Neuron (in vitro differentiated cells): ENCODE measurements around the gene SCML2.
"Not testable (repeated sequence)": the region's sequence is repeated elsewhere in the genome, so short reads cannot be mapped to it uniquely, and the experiment has no call there.

Experiments used
- H2AFZ ChIP-seq: one replicate; pipeline ENCODE4 v1.6.1; 2013; ENCODE audit warnings: low read depth, mild to moderate bottlenecking, inconsistent platforms, low read length, moderate library complexity
- H3K27me3 ChIP-seq: one replicate; pipeline ENCODE4 v1.6.1; 2013; ENCODE audit warnings: low read length; ENCODE audit not compliant: insufficient read depth
- H3K36me3 ChIP-seq: one replicate; pipeline ENCODE4 v1.6.1; 2013; ENCODE audit warnings: low read length; ENCODE audit not compliant: insufficient read depth
- H3K4me1 ChIP-seq: one replicate; pipeline ENCODE4 v1.6.1; 2013; ENCODE audit warnings: low read length; ENCODE audit not compliant: insufficient read depth
- H3K4me3 ChIP-seq: 2 replicates; pipeline ENCODE4 v1.5.1; 2013; ENCODE audit warnings: mild to moderate bottlenecking, low read length, moderate library complexity
- H3K9me3 ChIP-seq: one replicate; pipeline ENCODE4 v1.6.1; 2013; ENCODE audit warnings: low read length

SCML2 gene

GRCh38 chrX:18354369-18355223 lies at the start of gene SCML2:
Gene SCML2 (minus strand): TSS chrX:18354688. CDS start chrX:18334071, 20,617 bp downstream.
- Histone ChIP-seq H3K9me3 (no peaks in the 10 kb centered on the region), H3K27me3 (no peaks in the 10 kb centered on the region), H3K4me3 (peak within 1 kb of the TSS; percentile 74), H2AFZ (peak within 1 kb of the TSS; percentile 99), H3K36me3 (no peaks in the 10 kb centered on the region), H3K4me1 (no peaks in the 10 kb centered on the region)

- H3K4me1 ChIP-seq: no peaks in the 10 kb centered on the region
- no peaks in the 10 kb centered on the region for H3K36me3 ChIP-seq
- H3K9me3 ChIP-seq: no peaks in the 10 kb centered on the region
- H3K27me3 ChIP-seq: no peaks in the 10 kb centered on the region
- H2AFZ ChIP-seq: no peak overlapping the region
- H3K4me3 ChIP-seq: no peak overlapping the region
These were observed 47.3 kb upstream of the SCML2 start for GRCh38 chrX:18401848-18402213.

GRCh38 chrX:18394477-18394876 lies 40.0 kb upstream of the SCML2 start:
- H2AFZ ChIP-seq: no peak overlapping the region
- H3K36me3 ChIP-seq: no peaks in the 10 kb centered on the region
- H3K9me3 ChIP-seq: no peaks in the 10 kb centered on the region
- H3K27me3 ChIP-seq: no peaks in the 10 kb centered on the region
- H3K4me3 ChIP-seq: no peak overlapping the region
- H3K4me1 ChIP-seq: no peaks in the 10 kb centered on the region

GRCh38 chrX:18390941-18391538 lies 36.6 kb upstream of the SCML2 start:
- H3K27me3 ChIP-seq: no peaks in the 10 kb centered on the region
- no peak overlapping the region for H3K4me3 ChIP-seq
- no peaks in the 10 kb centered on the region for H3K9me3 ChIP-seq
- no peak overlapping the region for H2AFZ ChIP-seq
- no peaks in the 10 kb centered on the region for H3K4me1 ChIP-seq
- no peaks in the 10 kb centered on the region for H3K36me3 ChIP-seq

GRCh38 chrX:18389966-18390365 lies 35.5 kb upstream of the SCML2 start:
- no peak overlapping the region for H3K4me3 ChIP-seq
- H3K4me1 ChIP-seq: no peaks in the 10 kb centered on the region
- H3K27me3 ChIP-seq: no peaks in the 10 kb centered on the region
- no peak overlapping the region for H2AFZ ChIP-seq
- H3K9me3 ChIP-seq: no peaks in the 10 kb centered on the region
- H3K36me3 ChIP-seq: no peaks in the 10 kb centered on the region

- H3K9me3 ChIP-seq: no peaks in the 10 kb centered on the region
- no peak overlapping the region for H3K4me3 ChIP-seq
- no peaks in the 10 kb centered on the region for H3K36me3 ChIP-seq
- H2AFZ ChIP-seq: no peak overlapping the region
- H3K4me1 ChIP-seq: peaks cover 1% of the 10 kb centered on the region
- H3K27me3 ChIP-seq: no peaks in the 10 kb centered on the region
These were observed 23.3 kb upstream of the SCML2 start for GRCh38 chrX:18377796-18378195.

GRCh38 chrX:18375131-18375805 lies 20.8 kb upstream of the SCML2 start:
- not testable (repeated sequence) for H3K36me3 ChIP-seq, H3K27me3 ChIP-seq, H2AFZ ChIP-seq, H3K9me3 ChIP-seq, H3K4me1 ChIP-seq, H3K4me3 ChIP-seq

- H3K4me3 ChIP-seq, H3K27me3 ChIP-seq, H3K36me3 ChIP-seq, H3K9me3 ChIP-seq, H3K4me1 ChIP-seq, H2AFZ ChIP-seq: not testable (repeated sequence)
These were observed 14.6 kb upstream of the SCML2 start for GRCh38 chrX:18369096-18369495.

GRCh38 chrX:18368402-18368801 lies 13.9 kb upstream of the SCML2 start:
- Histone ChIP-seq H3K4me1 (no peaks in the 10 kb centered on the region), H3K4me3 (no peak overlapping the region), H3K36me3 (no peaks in the 10 kb centered on the region), H3K9me3 (no peaks in the 10 kb centered on the region), H2AFZ (no peak overlapping the region), H3K27me3 (no peaks in the 10 kb centered on the region)

- H2AFZ ChIP-seq: no peak overlapping the region
- H3K9me3 ChIP-seq: no peaks in the 10 kb centered on the region
- no peaks in the 10 kb centered on the region for H3K4me1 ChIP-seq
- H3K27me3 ChIP-seq: no peaks in the 10 kb centered on the region
- no peak overlapping the region for H3K4me3 ChIP-seq
- no peaks in the 10 kb centered on the region for H3K36me3 ChIP-seq
These were observed 6.4 kb upstream of the SCML2 start for GRCh38 chrX:18360867-18361266.

GRCh38 chrX:18353931-18354368 lies 538 bp downstream of the SCML2 start:
- H3K4me1 ChIP-seq: no peaks in the 10 kb centered on the region
- H2AFZ ChIP-seq: peak overlapping the region; percentile 99
- no peaks in the 10 kb centered on the region for H3K27me3 ChIP-seq
- no peaks in the 10 kb centered on the region for H3K9me3 ChIP-seq
- peak overlapping the region; percentile 74 for H3K4me3 ChIP-seq
- no peaks in the 10 kb centered on the region for H3K36me3 ChIP-seq

- no peaks in the 10 kb centered on the region for H3K4me1 ChIP-seq
- H2AFZ ChIP-seq: no peak overlapping the region
- no peaks in the 10 kb centered on the region for H3K27me3 ChIP-seq
- H3K4me3 ChIP-seq: no peak overlapping the region
- no peaks in the 10 kb centered on the region for H3K9me3 ChIP-seq
- H3K36me3 ChIP-seq: no peaks in the 10 kb centered on the region
These were observed 2.7 kb downstream of the SCML2 start for GRCh38 chrX:18351784-18352183.

GRCh38 chrX:18348047-18348446 lies 6.4 kb downstream of the SCML2 start:
- H3K27me3 ChIP-seq: no peaks in the 10 kb centered on the region
- no peaks in the 10 kb centered on the region for H3K4me1 ChIP-seq

More at GRCh38 chrX:18348047-18348446, 6.4 kb downstream of the SCML2 start:
- no peak overlapping the region for H3K4me3 ChIP-seq
- no peaks in the 10 kb centered on the region for H3K36me3 ChIP-seq
- H2AFZ ChIP-seq: no peak overlapping the region
- no peaks in the 10 kb centered on the region for H3K9me3 ChIP-seq
